ENCODE data around the gene RPRD1B. TPM values are rescaled to one million over a fixed set of nuclear protein-coding genes. Genes with fewer than 3 reads are reported as not detected.

RPRD1B gene
- total and polyA plus RNA-seq, 2 of the 8 experiments (the other 6 are each of a cell fraction or from before 2014, with no cell fraction given): 10.3 to 20.9 TPM

GRCh38 chr20:38013887-38014286, 19.7 kb upstream of the RPRD1B start (continued):
- TF ChIP-seq MAX (IDR thresholded peaks at IDR 0.05): no peak
